ENCODE measurements around the gene RAVER2. TPM values are rescaled to one million over a fixed set of nuclear protein-coding genes. Genes with fewer than 3 reads are reported as not detected.

Gene RAVER2
- total and polyA plus RNA-seq, 10 of the 15 experiments (the other 5 are each of a cell fraction or from before 2014, with no cell fraction given) = 0.09 to 0.59 (median 0.41) TPM; not detected in 2

DNA sequence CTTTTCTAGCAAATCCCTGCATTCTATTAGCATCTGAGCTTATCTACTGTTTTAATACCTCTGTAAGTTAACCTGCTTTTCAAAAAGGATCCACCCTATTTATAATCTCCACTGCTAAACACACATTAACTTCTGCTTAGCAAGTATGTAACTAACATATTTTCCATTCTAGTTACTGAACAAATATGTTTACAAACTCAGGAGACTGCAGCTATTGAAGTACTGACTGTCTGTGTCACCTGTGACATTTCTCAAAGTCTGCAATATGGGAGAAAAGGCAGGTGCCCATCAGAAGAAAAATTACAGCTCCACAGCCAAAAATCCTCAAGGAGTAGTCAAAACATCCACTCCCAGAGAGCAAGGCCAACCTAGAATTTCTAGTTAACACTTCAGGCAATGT, 133.2 kb downstream of the RAVER2 start:
- SMC1A ChIA-PET (ENCODE audit: uncharacterized antibody, unreplicated experiment) = interaction anchor here (0.7 to 1.4 kb wide), 5 partner anchors 14 to 197 kb away, joined by 3 to 6 read pairs (median 3); no protein-coding TSS in a partner anchor

More for the DNA sequence above, 133.2 kb downstream of the RAVER2 start:
- no peak for DNase-seq (ENCODE audit: low read depth, low spot score)
- Histone ChIP-seq H2AFZ (ENCODE audit: control insufficient read depth, low read depth, low read length) (no peak overlapping the region), H3K4me3 (no peak overlapping the region), H3K27ac (ENCODE audit: control insufficient read depth, insufficient read depth) (no peak overlapping the region), H3K79me2 (ENCODE audit: control insufficient read depth, insufficient read depth, low read length) (no peaks in the 10 kb centered on the region; the same call in none of the 2 replicates), H3K4me2 (ENCODE audit: control insufficient read depth, insufficient read depth) (no peak overlapping the region), H3K9me3 (replicated peaks; ENCODE audit: control insufficient read depth, insufficient read depth, low read length) (no peaks in the 10 kb centered on the region), H3K9ac (ENCODE audit: control insufficient read depth, insufficient read depth, low read length) (no peak overlapping the region), H4K20me1 (ENCODE audit: control insufficient read depth, insufficient read depth) (no peaks in the 10 kb centered on the region; the same call in 1 of the 2 replicates), H3K4me1 (ENCODE audit: control insufficient read depth, insufficient read depth, low read length) (peaks cover 21% of the 10 kb centered on the region), H3K27me3 (replicated peaks in 1 of 2; ENCODE audit: control insufficient read depth in 2 of 2, insufficient read depth in 2 of 2, low read length in 1 of 2) (no peaks in the 10 kb centered on the region), H3K36me3 (ENCODE audit: control insufficient read depth in 2 of 2, insufficient read depth in 2 of 2, low read length in 1 of 2) (peaks cover 8 to 21% of the 10 kb centered on the region in 2 experiments; a peak in 3 of 4 replicates)
- no peak for FAIRE-seq
- no peak for ATAC-seq
- RAD21 ChIA-PET (ENCODE audit: unreplicated experiment) = no interaction called here
- TF ChIP-seq ZBED1 (IDR thresholded peaks at IDR 0.05; ENCODE audit: borderline replicate concordance) (no peak), SMARCA5 (IDR thresholded peaks at IDR 0.05) (no peak), NR2F1 (conservative IDR thresholded peaks at IDR 0.05) (no peak), FOS (IDR thresholded peaks at IDR 0.05; ENCODE audit: borderline replicate concordance, extremely low read depth, insufficient read length) (no peak), CREM (IDR thresholded peaks at IDR 0.05; ENCODE audit: low read depth) (no peak), ATF7 (IDR thresholded peaks at IDR 0.05; ENCODE audit: low read depth) (no peak), RCOR1 (conservative IDR thresholded peaks at IDR 0.05; ENCODE audit: low read depth, low read length) (no peak), EZH2 (IDR thresholded peaks at IDR 0.05; ENCODE audit: borderline replicate concordance, control insufficient read depth, low read depth, low read length) (no peak), CHD1 (IDR thresholded peaks at IDR 0.05; ENCODE audit: low read depth, low read length) (no peak), MEF2B (IDR thresholded peaks at IDR 0.05; ENCODE audit: partially characterized antibody, poor library complexity, severe bottlenecking) (no peak), IKZF2 (IDR thresholded peaks at IDR 0.05) (no peak), NR2C1 (IDR thresholded peaks at IDR 0.05) (no peak)
- TF ChIP-seq, protein P1, sequence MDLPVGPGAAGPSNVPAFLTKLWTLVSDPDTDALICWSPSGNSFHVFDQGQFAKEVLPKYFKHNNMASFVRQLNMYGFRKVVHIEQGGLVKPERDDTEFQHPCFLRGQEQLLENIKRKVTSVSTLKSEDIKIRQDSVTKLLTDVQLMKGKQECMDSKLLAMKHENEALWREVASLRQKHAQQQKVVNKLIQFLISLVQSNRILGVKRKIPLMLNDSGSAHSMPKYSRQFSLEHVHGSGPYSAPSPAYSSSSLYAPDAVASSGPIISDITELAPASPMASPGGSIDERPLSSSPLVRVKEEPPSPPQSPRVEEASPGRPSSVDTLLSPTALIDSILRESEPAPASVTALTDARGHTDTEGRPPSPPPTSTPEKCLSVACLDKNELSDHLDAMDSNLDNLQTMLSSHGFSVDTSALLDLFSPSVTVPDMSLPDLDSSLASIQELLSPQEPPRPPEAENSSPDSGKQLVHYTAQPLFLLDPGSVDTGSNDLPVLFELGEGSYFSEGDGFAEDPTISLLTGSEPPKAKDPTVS (IDR thresholded peaks at IDR 0.05; ENCODE audit: low read depth, low read length) = no peak
- TF ChIP-seq, protein P2, sequence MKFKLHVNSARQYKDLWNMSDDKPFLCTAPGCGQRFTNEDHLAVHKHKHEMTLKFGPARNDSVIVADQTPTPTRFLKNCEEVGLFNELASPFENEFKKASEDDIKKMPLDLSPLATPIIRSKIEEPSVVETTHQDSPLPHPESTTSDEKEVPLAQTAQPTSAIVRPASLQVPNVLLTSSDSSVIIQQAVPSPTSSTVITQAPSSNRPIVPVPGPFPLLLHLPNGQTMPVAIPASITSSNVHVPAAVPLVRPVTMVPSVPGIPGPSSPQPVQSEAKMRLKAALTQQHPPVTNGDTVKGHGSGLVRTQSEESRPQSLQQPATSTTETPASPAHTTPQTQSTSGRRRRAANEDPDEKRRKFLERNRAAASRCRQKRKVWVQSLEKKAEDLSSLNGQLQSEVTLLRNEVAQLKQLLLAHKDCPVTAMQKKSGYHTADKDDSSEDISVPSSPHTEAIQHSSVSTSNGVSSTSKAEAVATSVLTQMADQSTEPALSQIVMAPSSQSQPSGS (IDR thresholded peaks at IDR 0.05; ENCODE audit: low read length) = no peak
- TF ChIP-seq, protein P3, sequence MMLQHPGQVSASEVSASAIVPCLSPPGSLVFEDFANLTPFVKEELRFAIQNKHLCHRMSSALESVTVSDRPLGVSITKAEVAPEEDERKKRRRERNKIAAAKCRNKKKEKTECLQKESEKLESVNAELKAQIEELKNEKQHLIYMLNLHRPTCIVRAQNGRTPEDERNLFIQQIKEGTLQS (IDR thresholded peaks at IDR 0.05; ENCODE audit: borderline replicate concordance, extremely low read depth, low read depth, low read length) = no peak
- TF ChIP-seq, protein P4, sequence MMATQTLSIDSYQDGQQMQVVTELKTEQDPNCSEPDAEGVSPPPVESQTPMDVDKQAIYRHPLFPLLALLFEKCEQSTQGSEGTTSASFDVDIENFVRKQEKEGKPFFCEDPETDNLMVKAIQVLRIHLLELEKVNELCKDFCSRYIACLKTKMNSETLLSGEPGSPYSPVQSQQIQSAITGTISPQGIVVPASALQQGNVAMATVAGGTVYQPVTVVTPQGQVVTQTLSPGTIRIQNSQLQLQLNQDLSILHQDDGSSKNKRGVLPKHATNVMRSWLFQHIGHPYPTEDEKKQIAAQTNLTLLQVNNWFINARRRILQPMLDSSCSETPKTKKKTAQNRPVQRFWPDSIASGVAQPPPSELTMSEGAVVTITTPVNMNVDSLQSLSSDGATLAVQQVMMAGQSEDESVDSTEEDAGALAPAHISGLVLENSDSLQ (IDR thresholded peaks at IDR 0.05) = no peak
- TF ChIP-seq, protein P5, sequence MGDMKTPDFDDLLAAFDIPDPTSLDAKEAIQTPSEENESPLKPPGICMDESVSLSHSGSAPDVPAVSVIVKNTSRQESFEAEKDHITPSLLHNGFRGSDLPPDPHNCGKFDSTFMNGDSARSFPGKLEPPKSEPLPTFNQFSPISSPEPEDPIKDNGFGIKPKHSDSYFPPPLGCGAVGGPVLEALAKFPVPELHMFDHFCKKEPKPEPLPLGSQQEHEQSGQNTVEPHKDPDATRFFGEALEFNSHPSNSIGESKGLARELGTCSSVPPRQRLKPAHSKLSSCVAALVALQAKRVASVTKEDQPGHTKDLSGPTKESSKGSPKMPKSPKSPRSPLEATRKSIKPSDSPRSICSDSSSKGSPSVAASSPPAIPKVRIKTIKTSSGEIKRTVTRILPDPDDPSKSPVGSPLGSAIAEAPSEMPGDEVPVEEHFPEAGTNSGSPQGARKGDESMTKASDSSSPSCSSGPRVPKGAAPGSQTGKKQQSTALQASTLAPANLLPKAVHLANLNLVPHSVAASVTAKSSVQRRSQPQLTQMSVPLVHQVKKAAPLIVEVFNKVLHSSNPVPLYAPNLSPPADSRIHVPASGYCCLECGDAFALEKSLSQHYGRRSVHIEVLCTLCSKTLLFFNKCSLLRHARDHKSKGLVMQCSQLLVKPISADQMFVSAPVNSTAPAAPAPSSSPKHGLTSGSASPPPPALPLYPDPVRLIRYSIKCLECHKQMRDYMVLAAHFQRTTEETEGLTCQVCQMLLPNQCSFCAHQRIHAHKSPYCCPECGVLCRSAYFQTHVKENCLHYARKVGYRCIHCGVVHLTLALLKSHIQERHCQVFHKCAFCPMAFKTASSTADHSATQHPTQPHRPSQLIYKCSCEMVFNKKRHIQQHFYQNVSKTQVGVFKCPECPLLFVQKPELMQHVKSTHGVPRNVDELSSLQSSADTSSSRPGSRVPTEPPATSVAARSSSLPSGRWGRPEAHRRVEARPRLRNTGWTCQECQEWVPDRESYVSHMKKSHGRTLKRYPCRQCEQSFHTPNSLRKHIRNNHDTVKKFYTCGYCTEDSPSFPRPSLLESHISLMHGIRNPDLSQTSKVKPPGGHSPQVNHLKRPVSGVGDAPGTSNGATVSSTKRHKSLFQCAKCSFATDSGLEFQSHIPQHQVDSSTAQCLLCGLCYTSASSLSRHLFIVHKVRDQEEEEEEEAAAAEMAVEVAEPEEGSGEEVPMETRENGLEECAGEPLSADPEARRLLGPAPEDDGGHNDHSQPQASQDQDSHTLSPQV (IDR thresholded peaks at IDR 0.05) = no peak
- POLR2A ChIA-PET = no interaction called here
- intact Hi-C loops (cut with micrococcal nuclease; ENCODE audit: unreplicated experiment) = no loop called here
- BruUV-seq (replicated peaks) = no TSS peak
- in situ Hi-C loops (cut with MboI) = no loop called here
- CTCF ChIA-PET = interaction anchor here (0.8 to 2.0 kb wide), 2 partner anchors 9 to 55 kb away, joined by 4 to 5 read pairs; no protein-coding TSS in a partner anchor

All from GM12878 (cell line).